K562 (cell line): ENCODE measurements around the gene PLXNA2.

Source experiments
- HDAC6 ChIP-seq: IDR thresholded peaks from 2 replicates; pipeline ENCODE4 v1.6.1; 2012; ENCODE audit warnings: low read depth, mild to moderate bottlenecking, control low read depth, inconsistent platforms, low read length, moderate library complexity
- MED1 ChIP-seq: sonication (generic); formaldehyde crosslinking; IDR thresholded peaks from 2 replicates; pipeline ENCODE4 v1.8.1; 2023; ENCODE audit warnings: missing genetic modification reagents, borderline replicate concordance
- PPARD ChIP-seq: fragments of 250-450 bp; sonication (Bioruptor Pico); IDR thresholded peaks from 2 replicates; pipeline ENCODE4 v1.8.0; 2022; ENCODE audit warnings: inconsistent platforms, mild to moderate bottlenecking, moderate library complexity
- TRIM28 ChIP-seq: fragments of 450-650 bp; IDR thresholded peaks from 2 replicates; pipeline ENCODE4 v1.6.1; 2017
- ZZZ3 ChIP-seq: fragments of 450-650 bp; IDR thresholded peaks from 2 replicates; pipeline ENCODE4 v1.6.1; 2016; ENCODE audit warnings: antibody characterized with exemption, mild to moderate bottlenecking, moderate library complexity

GRCh38 chr1:208198236-208198635 is 45.9 kb downstream of the PLXNA2 start:
- TF ChIP-seq PPARD (CRISPR knock-in tag) = no peak
- TF ChIP-seq HDAC6 = no peak
- TF ChIP-seq ZZZ3 = no peak
- no peak for TF ChIP-seq MED1
- TF ChIP-seq TRIM28 = no peak
